Measurements from ENCODE around the gene USP1. TPM values are rescaled to one million over a fixed set of nuclear protein-coding genes. Genes with fewer than 3 reads are reported as not detected.

Gene USP1
- total RNA-seq, 1 experiment from 2014 or later = 42.9 TPM

DNA sequence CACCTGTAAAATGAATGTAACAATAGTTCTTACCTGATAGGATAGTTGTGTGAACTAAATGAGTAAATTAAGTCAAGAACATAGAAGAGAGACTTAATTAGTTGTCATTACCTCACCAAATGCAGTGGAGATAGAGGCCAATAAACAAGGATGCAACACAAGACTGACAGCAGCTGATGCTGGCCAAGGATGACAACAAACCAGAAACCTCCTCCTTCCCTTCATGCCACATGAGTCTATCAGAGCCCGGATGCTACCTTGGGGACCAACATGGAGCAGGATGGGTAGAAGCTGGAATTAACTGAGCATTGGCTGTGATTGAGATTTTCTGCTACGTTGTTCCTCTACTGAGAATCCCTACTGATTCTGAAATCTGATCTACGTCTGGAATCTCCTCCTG lies 30.3 kb upstream of the USP1 start:
- H3K4me3 ChIP-seq (ENCODE audit: low read depth in 2 of 2, low read length in 2 of 2) = no peak overlapping the region
- in situ Hi-C loops (cut with HindIII; ENCODE audit: low pct_unique_long_range_greater_than_20kb, low sequenced_read_pairs) (no loop called here), intact Hi-C loops (cut with micrococcal nuclease; ENCODE audit: unreplicated experiment) (no loop called here)
- TF ChIP-seq TCF7L2 (IDR thresholded peaks at IDR 0.05; ENCODE audit: low read depth, low read length) (no peak), POLR2AphosphoS5 (IDR thresholded peaks at IDR 0.05; ENCODE audit: low read depth, low read length) (no peak), SIN3A (IDR thresholded peaks at IDR 0.05; ENCODE audit: borderline replicate concordance, insufficient read depth, low read depth, low read length) (no peak)
- TF ChIP-seq, protein P1, sequence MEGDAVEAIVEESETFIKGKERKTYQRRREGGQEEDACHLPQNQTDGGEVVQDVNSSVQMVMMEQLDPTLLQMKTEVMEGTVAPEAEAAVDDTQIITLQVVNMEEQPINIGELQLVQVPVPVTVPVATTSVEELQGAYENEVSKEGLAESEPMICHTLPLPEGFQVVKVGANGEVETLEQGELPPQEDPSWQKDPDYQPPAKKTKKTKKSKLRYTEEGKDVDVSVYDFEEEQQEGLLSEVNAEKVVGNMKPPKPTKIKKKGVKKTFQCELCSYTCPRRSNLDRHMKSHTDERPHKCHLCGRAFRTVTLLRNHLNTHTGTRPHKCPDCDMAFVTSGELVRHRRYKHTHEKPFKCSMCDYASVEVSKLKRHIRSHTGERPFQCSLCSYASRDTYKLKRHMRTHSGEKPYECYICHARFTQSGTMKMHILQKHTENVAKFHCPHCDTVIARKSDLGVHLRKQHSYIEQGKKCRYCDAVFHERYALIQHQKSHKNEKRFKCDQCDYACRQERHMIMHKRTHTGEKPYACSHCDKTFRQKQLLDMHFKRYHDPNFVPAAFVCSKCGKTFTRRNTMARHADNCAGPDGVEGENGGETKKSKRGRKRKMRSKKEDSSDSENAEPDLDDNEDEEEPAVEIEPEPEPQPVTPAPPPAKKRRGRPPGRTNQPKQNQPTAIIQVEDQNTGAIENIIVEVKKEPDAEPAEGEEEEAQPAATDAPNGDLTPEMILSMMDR (IDR thresholded peaks at IDR 0.05) = no peak
- no TSS peak for BruUV-seq (replicated peaks)
- no peaks in the 10 kb centered on the region for H3K9me3 ChIP-seq (ENCODE audit: control insufficient read depth, insufficient read depth, low read depth, low read length)
- DNase-seq (ENCODE audit: low read depth, low spot score) = no peak
- CTCF ChIA-PET = interaction anchor here (1.3 kb wide), 1 partner anchor 231 kb away, joined by 6 read pairs; no protein-coding TSS in a partner anchor
- H3K27ac ChIP-seq (ENCODE audit: low read length) = no peak overlapping the region
- no peak for ATAC-seq
- POLR2A ChIA-PET = no interaction called here
- H3K27me3 ChIP-seq (ENCODE audit: control insufficient read depth, insufficient read depth, low read length) = no peaks in the 10 kb centered on the region; the same call in 1 of the 2 replicates
- no peaks in the 10 kb centered on the region for H3K4me1 ChIP-seq (ENCODE audit: control insufficient read depth, insufficient read depth, low read length)
- H3K36me3 ChIP-seq (ENCODE audit: control insufficient read depth, insufficient read depth, low read length) = no peaks in the 10 kb centered on the region

DNA sequence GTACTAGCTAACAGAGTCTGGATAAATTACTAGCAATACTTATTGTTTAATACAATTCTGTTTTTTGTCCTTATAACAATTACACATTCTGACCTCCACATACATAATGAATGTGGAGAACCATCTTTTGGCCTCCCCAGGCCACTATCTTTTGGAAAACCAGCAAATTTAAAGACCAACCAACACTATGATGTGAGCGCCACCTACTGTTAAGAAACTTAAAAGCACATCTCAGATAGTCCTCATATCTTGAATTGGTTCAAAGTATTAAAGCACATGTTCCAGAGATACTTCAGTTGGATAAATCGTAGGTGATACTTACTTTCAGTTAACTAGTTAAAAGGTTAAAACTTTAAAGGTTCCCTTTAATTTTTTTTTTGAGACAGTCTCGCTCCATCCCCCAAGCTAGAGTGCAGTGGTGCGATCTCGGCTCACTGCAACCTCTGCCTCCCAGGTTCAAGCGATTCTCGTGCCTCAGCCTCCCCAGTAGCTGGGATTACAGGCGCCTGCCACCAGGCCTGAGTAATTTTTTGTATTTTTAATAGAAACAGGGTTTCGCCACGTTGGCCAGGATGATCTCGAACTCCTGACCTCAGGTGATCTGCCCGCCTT lies 29.3 kb upstream of the USP1 start:
- H3K4me1 ChIP-seq (ENCODE audit: control insufficient read depth, insufficient read depth, low read length) = no peaks in the 10 kb centered on the region
- H3K27ac ChIP-seq (ENCODE audit: low read length) = no peak overlapping the region
- intact Hi-C loops (cut with micrococcal nuclease; ENCODE audit: unreplicated experiment) (loop anchor here (1.0 kb wide), 1 partner anchor 232 kb away; no protein-coding TSS in a partner anchor), in situ Hi-C loops (cut with HindIII; ENCODE audit: low pct_unique_long_range_greater_than_20kb, low sequenced_read_pairs) (no loop called here)
- no peaks in the 10 kb centered on the region for H3K9me3 ChIP-seq (ENCODE audit: control insufficient read depth, insufficient read depth, low read depth, low read length)
- H3K27me3 ChIP-seq (ENCODE audit: control insufficient read depth, insufficient read depth, low read length) = no peaks in the 10 kb centered on the region; the same call in 1 of the 2 replicates
- no peaks in the 10 kb centered on the region for H3K36me3 ChIP-seq (ENCODE audit: control insufficient read depth, insufficient read depth, low read length)
- no TSS peak for BruUV-seq (replicated peaks)
- CTCF ChIA-PET = interaction anchor here (0.6 to 1.3 kb wide), 2 partner anchors 232 to 236 kb away, joined by 6 to 7 read pairs; no protein-coding TSS in a partner anchor
- peak; percentile 41 for DNase-seq (ENCODE audit: low read depth, low spot score)
- TF ChIP-seq TCF7L2 (IDR thresholded peaks at IDR 0.05; ENCODE audit: low read depth, low read length) (no peak), POLR2AphosphoS5 (IDR thresholded peaks at IDR 0.05; ENCODE audit: low read depth, low read length) (no peak)
- TF ChIP-seq, protein P1 (IDR thresholded peaks at IDR 0.05) = peak; percentile 78
- TF ChIP-seq, protein P2, sequence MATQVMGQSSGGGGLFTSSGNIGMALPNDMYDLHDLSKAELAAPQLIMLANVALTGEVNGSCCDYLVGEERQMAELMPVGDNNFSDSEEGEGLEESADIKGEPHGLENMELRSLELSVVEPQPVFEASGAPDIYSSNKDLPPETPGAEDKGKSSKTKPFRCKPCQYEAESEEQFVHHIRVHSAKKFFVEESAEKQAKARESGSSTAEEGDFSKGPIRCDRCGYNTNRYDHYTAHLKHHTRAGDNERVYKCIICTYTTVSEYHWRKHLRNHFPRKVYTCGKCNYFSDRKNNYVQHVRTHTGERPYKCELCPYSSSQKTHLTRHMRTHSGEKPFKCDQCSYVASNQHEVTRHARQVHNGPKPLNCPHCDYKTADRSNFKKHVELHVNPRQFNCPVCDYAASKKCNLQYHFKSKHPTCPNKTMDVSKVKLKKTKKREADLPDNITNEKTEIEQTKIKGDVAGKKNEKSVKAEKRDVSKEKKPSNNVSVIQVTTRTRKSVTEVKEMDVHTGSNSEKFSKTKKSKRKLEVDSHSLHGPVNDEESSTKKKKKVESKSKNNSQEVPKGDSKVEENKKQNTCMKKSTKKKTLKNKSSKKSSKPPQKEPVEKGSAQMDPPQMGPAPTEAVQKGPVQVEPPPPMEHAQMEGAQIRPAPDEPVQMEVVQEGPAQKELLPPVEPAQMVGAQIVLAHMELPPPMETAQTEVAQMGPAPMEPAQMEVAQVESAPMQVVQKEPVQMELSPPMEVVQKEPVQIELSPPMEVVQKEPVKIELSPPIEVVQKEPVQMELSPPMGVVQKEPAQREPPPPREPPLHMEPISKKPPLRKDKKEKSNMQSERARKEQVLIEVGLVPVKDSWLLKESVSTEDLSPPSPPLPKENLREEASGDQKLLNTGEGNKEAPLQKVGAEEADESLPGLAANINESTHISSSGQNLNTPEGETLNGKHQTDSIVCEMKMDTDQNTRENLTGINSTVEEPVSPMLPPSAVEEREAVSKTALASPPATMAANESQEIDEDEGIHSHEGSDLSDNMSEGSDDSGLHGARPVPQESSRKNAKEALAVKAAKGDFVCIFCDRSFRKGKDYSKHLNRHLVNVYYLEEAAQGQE (IDR thresholded peaks at IDR 0.05; ENCODE audit: insufficient read depth in 1 of 2, low read depth in 2 of 2, low read length in 1 of 2) = no peak
- ATAC-seq = peak; percentile 78; the same call in 1 of the 2 replicates
- POLR2A ChIA-PET = no interaction called here
- no peak overlapping the region for H3K4me3 ChIP-seq (ENCODE audit: low read depth in 2 of 2, low read length in 2 of 2)
